SK-N-SH (cell line): ENCODE results near the gene AFF1. TPM values are rescaled to one million over a fixed set of nuclear protein-coding genes. Genes with fewer than 3 reads are reported as not detected.

Experiments
- CTCF ChIA-PET: fragments of 300-600, 350-600 bp; formaldehyde crosslinking; extraction: SDS; loops from one replicate; lab custom pipeline; 2021; lab: Yijun Ruan, JAX
- POLR2A ChIA-PET: fragments of 350-600 bp; sonication (Branson Sonifier 250); formaldehyde crosslinking; extraction: SDS; loops from one replicate; lab custom pipeline; 2020; ENCODE audit warnings: antibody characterized with exemption, inconsistent platforms; lab: Yijun Ruan, JAX
- DNase-seq: peaks from one replicate; pipeline ENCODE4 v3.0.0; 2012
- H2AFZ ChIP-seq: fragments of 200-600 bp; sonication (generic); 2 replicates; pipeline ENCODE4 v1.8.1; 2016; ENCODE audit warnings: antibody characterized with exemption, mild to moderate bottlenecking, low read depth
- H3F3A ChIP-seq: fragments of 200-600 bp; sonication (generic); replicated peaks from 2 replicates; pipeline ENCODE3; 2016; ENCODE audit warnings: antibody characterized with exemption, mild to moderate bottlenecking; ENCODE audit not compliant: insufficient read depth
- H3K27ac ChIP-seq, 2 experiments: fragments of 200-500 bp in 1 of 2; fragments of 200-600 bp in 1 of 2; sonication (Bioruptor generic) in 1 of 2; sonication (generic), shearing (Covaris generic) in 1 of 2; 2 replicates each; pipeline versions ENCODE4 v1.5.1 to v1.6.1; 2014 to 2016; ENCODE audit warnings: low read depth in 2 of 2, inconsistent platforms in 1 of 2, low read length in 1 of 2, mild to moderate bottlenecking in 1 of 2, mixed read lengths in 1 of 2
- H3K27me3 ChIP-seq: fragments of 200-600 bp; sonication (generic), shearing (Covaris generic); 2 replicates; pipeline ENCODE4 v1.6.1; 2016; ENCODE audit warnings: mixed run types; ENCODE audit not compliant: insufficient read depth
- H3K36me3 ChIP-seq, 2 experiments: fragments of 200-500 bp in 1 of 2; fragments of 200-600 bp in 1 of 2; sonication (Bioruptor generic) in 1 of 2; sonication (generic) in 1 of 2; replicated peaks in 1 of 2; 2 replicates each; pipeline versions ENCODE3 to v1.5.1; 2014 to 2016; ENCODE audit warnings: low read length in 1 of 2, mild to moderate bottlenecking in 1 of 2; ENCODE audit not compliant: insufficient read depth in 2 of 2, control insufficient read depth in 1 of 2
- H3K4me1 ChIP-seq, 2 experiments: fragments of 200-500 bp in 1 of 2; fragments of 200-600 bp in 1 of 2; sonication (Bioruptor generic) in 1 of 2; sonication (generic), shearing (Covaris generic) in 1 of 2; 2 replicates each; pipeline versions ENCODE4 v1.5.1 to v1.6.1; 2014 to 2016; ENCODE audit warnings: low read depth in 1 of 2, low read length in 1 of 2, mixed run types in 1 of 2; ENCODE audit not compliant: insufficient read depth in 2 of 2, control insufficient read depth in 1 of 2
- H3K4me2 ChIP-seq: fragments of 200-600 bp; sonication (generic), shearing (Covaris generic); 2 replicates; pipeline ENCODE4 v1.6.1; 2017; ENCODE audit warnings: mixed run types
- H3K4me3 ChIP-seq, 2 experiments: fragments of 200-500 bp in 1 of 2; fragments of 200-600 bp in 1 of 2; sonication (Bioruptor generic) in 1 of 2; sonication (generic), shearing (Covaris generic) in 1 of 2; 2 replicates each; pipeline versions ENCODE4 v1.5.1 to v1.8.1; 2014 to 2016; ENCODE audit warnings: low read depth in 2 of 2, inconsistent platforms in 1 of 2, low read length in 1 of 2, mild to moderate bottlenecking in 1 of 2, mixed read lengths in 1 of 2, moderate library complexity in 1 of 2
- H3K79me2 ChIP-seq: fragments of 200-600 bp; sonication (generic); 2 replicates; pipeline ENCODE4 v1.8.1; 2017; ENCODE audit warnings: mild to moderate bottlenecking; ENCODE audit not compliant: insufficient read depth
- H3K9ac ChIP-seq: fragments of 200-600 bp; sonication (generic); 2 replicates; pipeline ENCODE4 v1.6.1; 2017; ENCODE audit warnings: mixed run types
- H3K9me2 ChIP-seq: fragments of 200-600 bp; sonication (generic); 2 replicates; pipeline ENCODE4 v1.6.1; 2017; ENCODE audit warnings: mixed run types
- H3K9me3 ChIP-seq: fragments of 200-600 bp; sonication (generic); 2 replicates; pipeline ENCODE4 v1.6.1; 2017; ENCODE audit warnings: mixed run types, mild to moderate bottlenecking, moderate library complexity
- H4K20me1 ChIP-seq: fragments of 200-600 bp; sonication (generic); 2 replicates; pipeline ENCODE4 v1.6.1; 2017; ENCODE audit warnings: mild to moderate bottlenecking, mixed run types; ENCODE audit not compliant: insufficient read depth
- ELF1 ChIP-seq: IDR thresholded peaks from 2 replicates; pipeline ENCODE4 v1.4.0; 2012
- FOSL2 ChIP-seq: IDR thresholded peaks from 2 replicates; pipeline ENCODE4 v1.4.0; 2012; ENCODE audit warnings: low read depth, mild to moderate bottlenecking, moderate library complexity, borderline replicate concordance
- GATA2 ChIP-seq: sonication (generic); formaldehyde crosslinking; IDR thresholded peaks from 2 replicates; pipeline ENCODE4 v1.5.0; 2020; ENCODE audit warnings: mild to moderate bottlenecking, missing genetic modification reagents
- MXI1 ChIP-seq: IDR thresholded peaks from 2 replicates; pipeline ENCODE4 v1.6.1; 2012; ENCODE audit warnings: mild to moderate bottlenecking, low read depth, low read length, improper control_type of control experiment
- NRF1 ChIP-seq: IDR thresholded peaks from 2 replicates; pipeline ENCODE4 v1.6.1; 2012; ENCODE audit warnings: low read depth, mild to moderate bottlenecking, low read length
- RCOR1 ChIP-seq: fragments of 150-350 bp; IDR thresholded peaks from 2 replicates; pipeline ENCODE4 v1.6.1; 2017; ENCODE audit warnings: antibody characterized with exemption, low read length
- RXRA ChIP-seq: IDR thresholded peaks from 2 replicates; pipeline ENCODE4 v1.4.0; 2012; ENCODE audit warnings: low read depth, mild to moderate bottlenecking, borderline replicate concordance
- SIN3A ChIP-seq: IDR thresholded peaks from 2 replicates; pipeline ENCODE4 v1.6.1; 2012; ENCODE audit warnings: low read depth, mild to moderate bottlenecking, low read length, moderate library complexity, borderline replicate concordance
- TAF1 ChIP-seq: IDR thresholded peaks from 2 replicates; pipeline ENCODE4 v1.6.1; 2012; ENCODE audit warnings: low read depth, mild to moderate bottlenecking, low read length, moderate library complexity, borderline replicate concordance
- TCF12 ChIP-seq: IDR thresholded peaks from 2 replicates; pipeline ENCODE4 v1.4.0; 2012
- WGBS: methylation state at CpG from one replicate; pipeline ENCODE4 v1.1.6; 2017; ENCODE audit warnings: low lambda C conversion rate; 5-methylcytosine and 5-hydroxymethylcytosine counted together
- polyA plus RNA-seq, 3 experiments: library from polyadenylated mRNA; depleted of rRNA; stranded (reverse); fragments of >200 nt; gene quantifications; 2 replicates each; pipeline ENCODE4 v1.2.3, GENCODE V29; 2012
- TF ChIP-seq, protein P1 (sequence below): IDR thresholded peaks from 2 replicates; pipeline ENCODE4 v1.6.1; 2012; ENCODE audit warnings: mild to moderate bottlenecking, low read depth, low read length, moderate library complexity
- TF ChIP-seq, protein P2 (sequence below): IDR thresholded peaks from 2 replicates; pipeline ENCODE4 v1.4.0; 2012; ENCODE audit warnings: low read depth, borderline replicate concordance
- TF ChIP-seq, protein P3 (sequence below): fragments of 200-600 bp; sonication (generic); IDR thresholded peaks from 2 replicates; pipeline ENCODE4 v1.6.1; 2017; ENCODE audit warnings: antibody characterized with exemption, mild to moderate bottlenecking, moderate library complexity
- TF ChIP-seq, protein P4 (sequence below): fragments of 150-350 bp; IDR thresholded peaks from 2 replicates; pipeline ENCODE4 v1.6.1; 2016; ENCODE audit warnings: mild to moderate bottlenecking, low read depth, low read length
- TF ChIP-seq, protein P5 (sequence below): fragments of 150-350 bp; IDR thresholded peaks from 2 replicates; pipeline ENCODE4 v1.6.1; 2017; ENCODE audit warnings: antibody characterized with exemption, low read length, low read depth, borderline replicate concordance

AFF1 gene
- polyA plus RNA-seq, 1 of the 3 experiments (the other 2 are of a cell fraction), result 2.7 TPM

DNA sequence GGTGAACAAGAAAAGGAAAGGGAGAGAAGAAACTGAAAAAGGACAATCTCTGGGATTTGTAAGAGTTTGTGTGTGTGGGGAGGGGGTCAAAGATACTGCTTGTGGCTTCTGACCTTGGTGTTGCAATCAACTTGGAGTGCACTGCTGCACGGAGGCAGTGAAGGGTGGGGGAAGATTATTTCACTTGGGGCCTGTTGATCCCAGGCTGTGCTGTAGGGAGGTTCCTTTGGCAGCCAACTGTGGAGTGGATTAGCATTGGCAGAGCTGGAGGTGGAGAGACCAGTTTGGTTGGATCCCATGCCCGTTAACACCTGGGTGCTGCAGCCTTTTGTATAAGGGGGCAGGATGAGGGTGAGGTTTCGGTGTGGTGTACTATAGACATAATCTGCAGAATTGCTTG is 38.2 kb downstream of the AFF1 start:
- H3K27me3 ChIP-seq, result no peaks in the 10 kb centered on the region
- H4K20me1 ChIP-seq, result no peaks in the 10 kb centered on the region
- TF ChIP-seq TCF12 (no peak), NRF1 (no peak), FOSL2 (no peak), GATA2 (CRISPR knock-in tag) (no peak), RXRA (no peak), ELF1 (no peak)
- TF ChIP-seq, protein P1, sequence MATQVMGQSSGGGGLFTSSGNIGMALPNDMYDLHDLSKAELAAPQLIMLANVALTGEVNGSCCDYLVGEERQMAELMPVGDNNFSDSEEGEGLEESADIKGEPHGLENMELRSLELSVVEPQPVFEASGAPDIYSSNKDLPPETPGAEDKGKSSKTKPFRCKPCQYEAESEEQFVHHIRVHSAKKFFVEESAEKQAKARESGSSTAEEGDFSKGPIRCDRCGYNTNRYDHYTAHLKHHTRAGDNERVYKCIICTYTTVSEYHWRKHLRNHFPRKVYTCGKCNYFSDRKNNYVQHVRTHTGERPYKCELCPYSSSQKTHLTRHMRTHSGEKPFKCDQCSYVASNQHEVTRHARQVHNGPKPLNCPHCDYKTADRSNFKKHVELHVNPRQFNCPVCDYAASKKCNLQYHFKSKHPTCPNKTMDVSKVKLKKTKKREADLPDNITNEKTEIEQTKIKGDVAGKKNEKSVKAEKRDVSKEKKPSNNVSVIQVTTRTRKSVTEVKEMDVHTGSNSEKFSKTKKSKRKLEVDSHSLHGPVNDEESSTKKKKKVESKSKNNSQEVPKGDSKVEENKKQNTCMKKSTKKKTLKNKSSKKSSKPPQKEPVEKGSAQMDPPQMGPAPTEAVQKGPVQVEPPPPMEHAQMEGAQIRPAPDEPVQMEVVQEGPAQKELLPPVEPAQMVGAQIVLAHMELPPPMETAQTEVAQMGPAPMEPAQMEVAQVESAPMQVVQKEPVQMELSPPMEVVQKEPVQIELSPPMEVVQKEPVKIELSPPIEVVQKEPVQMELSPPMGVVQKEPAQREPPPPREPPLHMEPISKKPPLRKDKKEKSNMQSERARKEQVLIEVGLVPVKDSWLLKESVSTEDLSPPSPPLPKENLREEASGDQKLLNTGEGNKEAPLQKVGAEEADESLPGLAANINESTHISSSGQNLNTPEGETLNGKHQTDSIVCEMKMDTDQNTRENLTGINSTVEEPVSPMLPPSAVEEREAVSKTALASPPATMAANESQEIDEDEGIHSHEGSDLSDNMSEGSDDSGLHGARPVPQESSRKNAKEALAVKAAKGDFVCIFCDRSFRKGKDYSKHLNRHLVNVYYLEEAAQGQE, result no peak
- TF ChIP-seq, protein P2, sequence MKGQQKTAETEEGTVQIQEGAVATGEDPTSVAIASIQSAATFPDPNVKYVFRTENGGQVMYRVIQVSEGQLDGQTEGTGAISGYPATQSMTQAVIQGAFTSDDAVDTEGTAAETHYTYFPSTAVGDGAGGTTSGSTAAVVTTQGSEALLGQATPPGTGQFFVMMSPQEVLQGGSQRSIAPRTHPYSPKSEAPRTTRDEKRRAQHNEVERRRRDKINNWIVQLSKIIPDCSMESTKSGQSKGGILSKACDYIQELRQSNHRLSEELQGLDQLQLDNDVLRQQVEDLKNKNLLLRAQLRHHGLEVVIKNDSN, result no peak
- H3K4me1 ChIP-seq, result peaks cover 6 to 22% of the 10 kb centered on the region in 2 experiments; a peak in 2 of 4 replicates
- no peaks in the 10 kb centered on the region for H3K36me3 ChIP-seq
- H3K9ac ChIP-seq, result no peak overlapping the region
- no peak overlapping the region for H3K4me2 ChIP-seq
- no peak overlapping the region for H3K27ac ChIP-seq
- peaks cover 7% of the 10 kb centered on the region for H3F3A ChIP-seq
- H3K9me2 ChIP-seq, result no peaks in the 10 kb centered on the region
- WGBS, result 77% methylated on average over 3 of the region's 3 CpGs
- DNase-seq, result no peak
- ChIA-PET POLR2A (no interaction called here), CTCF (no interaction called here)
- H3K79me2 ChIP-seq, result no peaks in the 10 kb centered on the region
- H2AFZ ChIP-seq, result no peak overlapping the region
- H3K4me3 ChIP-seq, result no peak overlapping the region
- no peaks in the 10 kb centered on the region for H3K9me3 ChIP-seq

DNA sequence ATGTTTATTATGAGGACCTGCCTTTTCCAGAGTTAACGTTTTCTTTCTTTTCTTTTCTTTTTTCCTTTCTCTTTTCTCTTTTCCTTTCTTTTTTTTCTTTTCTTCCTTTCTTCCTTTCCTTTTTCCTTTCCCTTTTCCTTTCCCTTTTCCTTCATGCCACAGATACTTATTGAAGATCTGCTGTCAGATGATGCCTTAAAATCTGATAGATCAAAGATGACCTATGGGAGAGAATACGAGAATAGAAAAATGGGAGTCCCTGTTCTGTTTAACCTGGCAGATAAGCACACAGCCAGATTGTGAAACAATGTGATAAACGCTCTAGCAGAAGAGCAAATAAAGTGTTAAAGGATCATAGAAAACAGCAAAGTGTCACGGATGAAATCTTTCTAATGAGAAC is 38.9 kb downstream of the AFF1 start:
- Histone ChIP-seq H3K27me3 (no peaks in the 10 kb centered on the region), H3K4me2 (no peak overlapping the region), H3K27ac (no peak overlapping the region), H4K20me1 (no peaks in the 10 kb centered on the region), H2AFZ (no peak overlapping the region; the same call in 1 of the 2 replicates), H3K36me3 (no peaks in the 10 kb centered on the region), H3K9ac (no peak overlapping the region), H3F3A (peaks cover 7% of the 10 kb centered on the region), H3K9me3 (no peaks in the 10 kb centered on the region), H3K4me3 (no peak overlapping the region), H3K9me2 (no peaks in the 10 kb centered on the region), H3K79me2 (no peaks in the 10 kb centered on the region), H3K4me1 (peaks cover 6 to 22% of the 10 kb centered on the region in 2 experiments; a peak in 2 of 4 replicates)
- ChIA-PET CTCF (no interaction called here), POLR2A (no interaction called here)
- 80% methylated on average over 4 of the region's 4 CpGs for WGBS
- no peak for DNase-seq
- TF ChIP-seq, protein P3, sequence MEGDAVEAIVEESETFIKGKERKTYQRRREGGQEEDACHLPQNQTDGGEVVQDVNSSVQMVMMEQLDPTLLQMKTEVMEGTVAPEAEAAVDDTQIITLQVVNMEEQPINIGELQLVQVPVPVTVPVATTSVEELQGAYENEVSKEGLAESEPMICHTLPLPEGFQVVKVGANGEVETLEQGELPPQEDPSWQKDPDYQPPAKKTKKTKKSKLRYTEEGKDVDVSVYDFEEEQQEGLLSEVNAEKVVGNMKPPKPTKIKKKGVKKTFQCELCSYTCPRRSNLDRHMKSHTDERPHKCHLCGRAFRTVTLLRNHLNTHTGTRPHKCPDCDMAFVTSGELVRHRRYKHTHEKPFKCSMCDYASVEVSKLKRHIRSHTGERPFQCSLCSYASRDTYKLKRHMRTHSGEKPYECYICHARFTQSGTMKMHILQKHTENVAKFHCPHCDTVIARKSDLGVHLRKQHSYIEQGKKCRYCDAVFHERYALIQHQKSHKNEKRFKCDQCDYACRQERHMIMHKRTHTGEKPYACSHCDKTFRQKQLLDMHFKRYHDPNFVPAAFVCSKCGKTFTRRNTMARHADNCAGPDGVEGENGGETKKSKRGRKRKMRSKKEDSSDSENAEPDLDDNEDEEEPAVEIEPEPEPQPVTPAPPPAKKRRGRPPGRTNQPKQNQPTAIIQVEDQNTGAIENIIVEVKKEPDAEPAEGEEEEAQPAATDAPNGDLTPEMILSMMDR, result no peak
- TF ChIP-seq, protein P4, sequence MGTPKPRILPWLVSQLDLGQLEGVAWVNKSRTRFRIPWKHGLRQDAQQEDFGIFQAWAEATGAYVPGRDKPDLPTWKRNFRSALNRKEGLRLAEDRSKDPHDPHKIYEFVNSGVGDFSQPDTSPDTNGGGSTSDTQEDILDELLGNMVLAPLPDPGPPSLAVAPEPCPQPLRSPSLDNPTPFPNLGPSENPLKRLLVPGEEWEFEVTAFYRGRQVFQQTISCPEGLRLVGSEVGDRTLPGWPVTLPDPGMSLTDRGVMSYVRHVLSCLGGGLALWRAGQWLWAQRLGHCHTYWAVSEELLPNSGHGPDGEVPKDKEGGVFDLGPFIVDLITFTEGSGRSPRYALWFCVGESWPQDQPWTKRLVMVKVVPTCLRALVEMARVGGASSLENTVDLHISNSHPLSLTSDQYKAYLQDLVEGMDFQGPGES, result no peak
- no peak for TF ChIP-seq ELF1
- TF ChIP-seq, protein P1, result no peak
- TF ChIP-seq SIN3A, result no peak
- no peak for TF ChIP-seq RCOR1
- TF ChIP-seq, protein P5, sequence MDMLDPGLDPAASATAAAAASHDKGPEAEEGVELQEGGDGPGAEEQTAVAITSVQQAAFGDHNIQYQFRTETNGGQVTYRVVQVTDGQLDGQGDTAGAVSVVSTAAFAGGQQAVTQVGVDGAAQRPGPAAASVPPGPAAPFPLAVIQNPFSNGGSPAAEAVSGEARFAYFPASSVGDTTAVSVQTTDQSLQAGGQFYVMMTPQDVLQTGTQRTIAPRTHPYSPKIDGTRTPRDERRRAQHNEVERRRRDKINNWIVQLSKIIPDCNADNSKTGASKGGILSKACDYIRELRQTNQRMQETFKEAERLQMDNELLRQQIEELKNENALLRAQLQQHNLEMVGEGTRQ, result no peak
- TF ChIP-seq MXI1, result no peak
- no peak for TF ChIP-seq TAF1
- TF ChIP-seq RXRA, result no peak
